K562 (cell line): ENCODE measurements around the gene GBP7. TPM values are rescaled to one million over a fixed set of nuclear protein-coding genes. Genes with fewer than 3 reads are reported as not detected.
A peak's percentile ranks its signal among the peaks of the same experiment; 100 is the strongest.

Experiments
- ATAC-seq: fragments of 200-7000 bp; cut with Tn5 transposase; 3 replicates; pipeline ENCODE4 v1.9.1; 2020; ENCODE audit warnings: moderate library complexity
- BruUV-seq: library from RNA; stranded (reverse); fragments of 400-500 nt; replicated peaks from 2 replicates; lab custom pipeline; 2021; lab: Mats Ljungman, UMichigan
- CTCF ChIA-PET: fragments of 300-600 bp; formaldehyde crosslinking; extraction: SDS; loops from one replicate; lab custom pipeline; 2021; ENCODE audit warnings: low intra/inter-chr PET ratio; lab: Yijun Ruan, JAX
- POLR2A ChIA-PET: fragments of 300-600, 350-650 bp; sonication (Branson Sonifier 250); formaldehyde crosslinking; extraction: SDS; loops from one replicate; lab custom pipeline; 2021; ENCODE audit warnings: antibody characterized with exemption, inconsistent platforms; lab: Yijun Ruan, JAX
- DNase-seq, 4 experiments: peaks; one replicate each; pipeline versions ENCODE4 v3.0.0 to v3.0.0-alpha.2; 2011 to 2018; ENCODE audit warnings: low spot score in 3 of 4, mixed read lengths in 3 of 4; ENCODE audit errors: extremely low read depth in 1 of 4
- FAIRE-seq: peaks from 2 replicates; lab custom pipeline; 2011; peaks lifted over from hg19 to GRCh38; lab: Jason Lieb, UNC
- H2AFZ ChIP-seq: 2 replicates; pipeline ENCODE4 v1.6.0; 2011; ENCODE audit warnings: low read depth, low read length, control low read depth, inconsistent platforms
- H3K27ac ChIP-seq: fragments of 200-600 bp; 3 replicates; pipeline ENCODE4 v1.8.0; 2011; ENCODE audit warnings: low read depth, mild to moderate bottlenecking, control low read depth, inconsistent platforms, low read length, moderate library complexity, mixed read lengths; ENCODE audit errors: extremely low read depth
- H3K27me3 ChIP-seq, 2 experiments: fragments of 300-600 bp in 1 of 2; 2 replicates in 1 of 2; 3 replicates in 1 of 2; pipeline versions ENCODE4 v1.6.0 to v1.8.0; 2011; ENCODE audit warnings: inconsistent platforms in 2 of 2, low read length in 2 of 2, mild to moderate bottlenecking in 1 of 2, mixed read lengths in 1 of 2, moderate library complexity in 1 of 2; ENCODE audit not compliant: control insufficient read depth in 2 of 2, insufficient read depth in 2 of 2
- H3K36me3 ChIP-seq: fragments of 300-600 bp; 3 replicates; pipeline ENCODE4 v1.8.0; 2011; ENCODE audit warnings: mild to moderate bottlenecking, low read length, inconsistent platforms; ENCODE audit not compliant: control insufficient read depth, insufficient read depth
- H3K4me1 ChIP-seq, 2 experiments: fragments of 200-600 bp in 1 of 2; replicated peaks in 1 of 2; 2 replicates in 1 of 2; 3 replicates in 1 of 2; pipeline versions ENCODE4 v1.5.1 to v1.8.0; 2011; ENCODE audit warnings: inconsistent platforms in 2 of 2, low read length in 2 of 2, mild to moderate bottlenecking in 1 of 2, mixed read lengths in 1 of 2, moderate library complexity in 1 of 2; ENCODE audit not compliant: control insufficient read depth in 2 of 2, insufficient read depth in 2 of 2
- H3K4me2 ChIP-seq: 2 replicates; pipeline ENCODE4 v1.6.1; 2011; ENCODE audit warnings: low read length, control low read depth, inconsistent platforms, mixed read lengths; ENCODE audit not compliant: insufficient read depth
- H3K4me3 ChIP-seq: fragments of 200-600 bp; sonication (generic), shearing (Covaris generic); 2 replicates; pipeline ENCODE4 v1.5.1; 2016; ENCODE audit warnings: control low read depth, inconsistent platforms
- H3K79me2 ChIP-seq: fragments of 200-600 bp; 3 replicates; pipeline ENCODE4 v1.8.0; 2011; ENCODE audit warnings: low read length, inconsistent platforms; ENCODE audit not compliant: control insufficient read depth, insufficient read depth
- H3K9ac ChIP-seq, 2 experiments: 2 replicates each; pipeline versions ENCODE4 v1.6.0 to v1.6.1; 2011; ENCODE audit warnings: low read depth in 2 of 2, low read length in 2 of 2, control low read depth in 1 of 2, inconsistent platforms in 1 of 2, mild to moderate bottlenecking in 1 of 2, mixed read lengths in 1 of 2; ENCODE audit not compliant: insufficient read depth in 1 of 2
- H3K9me1 ChIP-seq: one replicate; pipeline ENCODE4 v1.6.0; 2011; ENCODE audit warnings: inconsistent platforms, mild to moderate bottlenecking, low read length, moderate library complexity; ENCODE audit not compliant: control insufficient read depth, insufficient read depth
- H3K9me3 ChIP-seq: replicated peaks from 2 replicates; pipeline ENCODE4 v1.5.1; 2011; ENCODE audit warnings: low read depth, low read length, inconsistent platforms; ENCODE audit not compliant: control insufficient read depth, insufficient read depth
- H4K20me1 ChIP-seq: replicated peaks from 2 replicates; pipeline ENCODE4 v1.6.1; 2011; ENCODE audit warnings: low read length, inconsistent platforms, mixed read lengths; ENCODE audit not compliant: control insufficient read depth, insufficient read depth
- CHD2 ChIP-seq: IDR thresholded peaks from 2 replicates; pipeline ENCODE4 v1.6.1; 2011; ENCODE audit warnings: low read depth, low read length
- CXXC5 ChIP-seq: fragments of 250-450 bp; sonication (Bioruptor Pico); IDR thresholded peaks from 2 replicates; pipeline ENCODE4 v1.8.0; 2022; ENCODE audit warnings: inconsistent platforms, mild to moderate bottlenecking, moderate library complexity
- FOXJ2 ChIP-seq: fragments of 200-800 bp; sonication (Bioruptor generic); IDR thresholded peaks from 2 replicates; pipeline ENCODE4 v1.6.1; 2016; ENCODE audit warnings: missing genetic modification characterization, missing compliant biosample characterization
- FOXK2 ChIP-seq, 2 experiments: fragments of 450-650 bp; IDR thresholded peaks in 1 of 2; conservative IDR thresholded peaks in 1 of 2; 2 replicates each; pipeline ENCODE4 v1.6.1; 2016; ENCODE audit warnings: low read depth in 2 of 2, mild to moderate bottlenecking in 1 of 2
- KAT7 ChIP-seq: sonication (generic); formaldehyde crosslinking; IDR thresholded peaks from 2 replicates; pipeline ENCODE4 v1.8.0; 2022; ENCODE audit warnings: missing genetic modification reagents, mild to moderate bottlenecking, borderline replicate concordance
- MCM3 ChIP-seq: fragments of 450-650 bp; IDR thresholded peaks from 2 replicates; pipeline ENCODE4 v1.6.1; 2016
- NBN ChIP-seq: fragments of 450-650 bp; IDR thresholded peaks from 2 replicates; pipeline ENCODE4 v1.6.1; 2016; ENCODE audit warnings: low read depth, mild to moderate bottlenecking
- NCOR1 ChIP-seq: fragments of 450-650 bp; IDR thresholded peaks from 2 replicates; pipeline ENCODE4 v1.6.1; 2016; ENCODE audit warnings: mild to moderate bottlenecking, moderate library complexity
- NFIX ChIP-seq: fragments of 250-450 bp; sonication (Bioruptor Pico); IDR thresholded peaks from 2 replicates; pipeline ENCODE4 v1.4.0; 2020; ENCODE audit warnings: low read depth, mild to moderate bottlenecking, moderate library complexity
- NR0B1 ChIP-seq: fragments of 450-650 bp; IDR thresholded peaks from one replicate; pipeline ENCODE4 v1.6.1; 2018; ENCODE audit warnings: mild to moderate bottlenecking, moderate library complexity; ENCODE audit not compliant: partially characterized antibody
- POLR2A ChIP-seq: fragments of 450-650 bp; conservative IDR thresholded peaks from 2 replicates; pipeline ENCODE4 v1.6.1; 2016
- RBM25 ChIP-seq: fragments of 200-400 bp; formaldehyde crosslinking; IDR thresholded peaks from 2 replicates; pipeline ENCODE4 v1.6.1; 2018; ENCODE audit warnings: low read length, low read depth, moderate library complexity; ENCODE audit not compliant: severe bottlenecking
- SMARCC2 ChIP-seq: fragments of 450-650 bp; IDR thresholded peaks from 2 replicates; pipeline ENCODE4 v1.6.1; 2017; ENCODE audit warnings: antibody characterized with exemption, moderate library complexity, mild to moderate bottlenecking, low read depth
- TCF3 ChIP-seq: sonication (generic); formaldehyde crosslinking; IDR thresholded peaks from 2 replicates; pipeline ENCODE4 v1.4.0; 2020; ENCODE audit warnings: mild to moderate bottlenecking, missing genetic modification reagents
- TEAD4 ChIP-seq, 2 experiments: sonication (generic) in 1 of 2; formaldehyde crosslinking in 1 of 2; IDR thresholded peaks; 2 replicates each; pipeline versions ENCODE4 v1.6.1 to v1.8.0; 2012 to 2022; ENCODE audit warnings: borderline replicate concordance in 1 of 2, inconsistent platforms in 1 of 2, low read length in 1 of 2, mild to moderate bottlenecking in 1 of 2, missing genetic modification reagents in 1 of 2
- ZFP30 ChIP-seq: fragments of 250-450 bp; sonication (Bioruptor Pico); IDR thresholded peaks from 2 replicates; pipeline ENCODE4 v1.8.0; 2022; ENCODE audit warnings: moderate library complexity, mild to moderate bottlenecking, inconsistent platforms, borderline replicate concordance
- ZNF444 ChIP-seq: fragments of 250-450 bp; sonication (Bioruptor Pico); IDR thresholded peaks from 2 replicates; pipeline ENCODE4 v1.4.0; 2020; ENCODE audit warnings: mild to moderate bottlenecking, moderate library complexity
- ZNF764 ChIP-seq: fragments of 250-450 bp; sonication (Bioruptor Pico); IDR thresholded peaks from 2 replicates; pipeline ENCODE4 v1.4.0; 2020; ENCODE audit warnings: low read depth, mild to moderate bottlenecking, moderate library complexity
- WGBS: fragments of 100-300 bp; shearing (Covaris generic); methylation state at CpG from one replicate; pipeline ENCODE4 v1.1.6; 2016; ENCODE audit warnings: low coverage, mixed read lengths; ENCODE audit not compliant: insufficient coverage; ENCODE audit errors: missing lambda C conversion rate; 5-methylcytosine and 5-hydroxymethylcytosine counted together
- in situ Hi-C: fragments of 300-500 bp; cut with MboI; formaldehyde crosslinking; loops from 4 replicates; pipeline ENCODE4 v1.15.0; 2018; ENCODE audit warnings: inconsistent platforms, mixed read lengths
- intact Hi-C: fragments of 100-400 bp; cut with micrococcal nuclease; formaldehyde crosslinking; loops from 2 replicates; pipeline ENCODE4 v1.14.2; 2022
- polyA plus RNA-seq, 8 experiments: library from polyadenylated mRNA; depleted of rRNA in 4 of 8; stranded (reverse) in 5 of 8; unstranded in 3 of 8; fragments of >200 nt; fragmentation: Nextera tagmentation in 2 of 8; fragmentation: Illumina TruSeq in 1 of 8; extraction: Ambion mirVana in 2 of 8; extraction: Trizol in 1 of 8; gene quantifications; 2 replicates each; pipeline versions ENCODE4 v1.2.1 to v1.2.3, GENCODE V29; 2011 to 2014; ENCODE audit warnings: inconsistent platforms in 1 of 8, missing spikeins in 1 of 8
- total RNA-seq, 7 experiments: library from RNA; depleted of rRNA in 6 of 7; stranded (reverse); fragments of >200 nt in 6 of 7; fragmentation: Illumina TruSeq in 2 of 7; extraction: Trizol in 2 of 7; gene quantifications; 2 replicates each; pipeline versions ENCODE4 v1.2.1 to v1.2.3, GENCODE V29; 2011 to 2021; ENCODE audit warnings: low replicate concordance in 1 of 7
- TF ChIP-seq, protein P1 (sequence below): fragments of 250-450 bp; sonication (Bioruptor Pico); IDR thresholded peaks from 2 replicates; pipeline ENCODE4 v1.8.0; 2021; ENCODE audit warnings: borderline replicate concordance, mild to moderate bottlenecking, moderate library complexity; ENCODE audit not compliant: poor library complexity, severe bottlenecking
- TF ChIP-seq, protein P2 (sequence below): fragments of 250-450 bp; sonication (Bioruptor Pico); IDR thresholded peaks from 2 replicates; pipeline ENCODE4 v1.5.0; 2021

Gene GBP7
- total and polyA plus RNA-seq, 9 of the 15 experiments (the other 6 are each of a cell fraction or from before 2014, with no cell fraction given), result 0.03 TPM; not detected in 8

DNA sequence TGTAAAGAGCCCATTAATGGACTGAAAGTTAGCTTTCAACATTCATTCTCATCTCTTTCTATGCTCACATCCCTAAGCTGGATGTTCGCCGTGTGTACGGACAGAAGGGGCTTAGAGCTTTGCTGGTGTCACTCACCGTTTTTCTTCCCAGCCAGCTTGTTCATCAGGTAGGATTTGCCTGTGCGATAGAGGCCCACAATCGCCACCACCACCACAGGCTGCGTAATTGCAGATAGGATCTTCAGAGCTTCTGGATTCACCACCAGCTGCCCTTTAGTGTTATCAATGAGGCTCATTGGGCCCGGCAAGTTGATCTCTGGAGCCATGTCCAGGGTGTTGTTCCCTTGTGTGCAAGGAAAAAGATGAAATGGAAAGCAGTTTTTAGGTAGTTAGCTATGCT lies 54.2 kb downstream of the GBP7 start (continued):
- TF ChIP-seq, protein P1, sequence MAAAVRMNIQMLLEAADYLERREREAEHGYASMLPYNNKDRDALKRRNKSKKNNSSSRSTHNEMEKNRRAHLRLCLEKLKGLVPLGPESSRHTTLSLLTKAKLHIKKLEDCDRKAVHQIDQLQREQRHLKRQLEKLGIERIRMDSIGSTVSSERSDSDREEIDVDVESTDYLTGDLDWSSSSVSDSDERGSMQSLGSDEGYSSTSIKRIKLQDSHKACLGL (CRISPR knock-in tag), result no peak
- TF ChIP-seq CXXC5 (CRISPR knock-in tag) (peak; percentile 72), ZNF764 (no peak), TEAD4 (IDR thresholded peaks at IDR 0.05; ENCODE audit: low read length) (peak; percentile 82), TEAD4 (CRISPR knock-in tag; IDR thresholded peaks at IDR 0.05; ENCODE audit: borderline replicate concordance) (no peak), FOXJ2 (tag) (no peak), NCOR1 (peak; percentile 43; the same call in 1 of the 2 replicates), TCF3 (CRISPR knock-in tag) (peak; percentile 45; the same call in 1 of the 2 replicates)

- H3K27ac ChIP-seq, result no peak overlapping the region
- H3K4me1 ChIP-seq, result no peaks in the 10 kb centered on the region
- WGBS, result 0% methylated on average over 2 of the region's 2 CpGs
- intact Hi-C loops (no loop called here), in situ Hi-C loops (loop anchor here (25.0 kb wide), 1 partner anchor 873 kb away; the partner anchor contains the start of gene ZNF326)
- CTCF ChIA-PET, result no interaction called here
- BruUV-seq, result no TSS peak
- ATAC-seq (no peak), FAIRE-seq (no peak), DNase-seq (no peak)
- no peak overlapping the region for H3K4me3 ChIP-seq
- POLR2A ChIA-PET, result no interaction called here
- TF ChIP-seq, protein P2, sequence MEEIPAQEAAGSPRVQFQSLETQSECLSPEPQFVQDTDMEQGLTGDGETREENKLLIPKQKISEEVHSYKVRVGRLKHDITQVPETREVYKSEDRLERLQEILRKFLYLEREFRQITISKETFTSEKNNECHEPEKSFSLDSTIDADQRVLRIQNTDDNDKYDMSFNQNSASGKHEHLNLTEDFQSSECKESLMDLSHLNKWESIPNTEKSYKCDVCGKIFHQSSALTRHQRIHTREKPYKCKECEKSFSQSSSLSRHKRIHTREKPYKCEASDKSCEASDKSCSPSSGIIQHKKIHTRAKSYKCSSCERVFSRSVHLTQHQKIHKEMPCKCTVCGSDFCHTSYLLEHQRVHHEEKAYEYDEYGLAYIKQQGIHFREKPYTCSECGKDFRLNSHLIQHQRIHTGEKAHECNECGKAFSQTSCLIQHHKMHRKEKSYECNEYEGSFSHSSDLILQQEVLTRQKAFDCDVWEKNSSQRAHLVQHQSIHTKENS (CRISPR knock-in tag), result no peak
- TF ChIP-seq RBM25 (no peak), POLR2A (no peak), MCM3 (no peak), NBN (no peak), ZNF444 (no peak), NR0B1 (no peak), NFIX (CRISPR knock-in tag) (no peak), CHD2 (no peak), SMARCC2 (no peak), FOXK2 (conservative IDR thresholded peaks at IDR 0.05 in 1 of 2, IDR thresholded peaks at IDR 0.05 in 1 of 2; ENCODE audit: low read depth in 2 of 2) (no peak), ZFP30 (CRISPR knock-in tag) (no peak), KAT7 (CRISPR knock-in tag) (no peak)
- H3K9me3 ChIP-seq, result no peaks in the 10 kb centered on the region
- H3K79me2 ChIP-seq, result no peaks in the 10 kb centered on the region
- no peaks in the 10 kb centered on the region for H4K20me1 ChIP-seq
- H3K27me3 ChIP-seq, result no peaks in the 10 kb centered on the region
- no peak overlapping the region for H3K4me2 ChIP-seq
- H3K9me1 ChIP-seq, result no peaks in the 10 kb centered on the region
- H2AFZ ChIP-seq, result no peak overlapping the region
- no peak overlapping the region for H3K9ac ChIP-seq
- H3K36me3 ChIP-seq, result no peaks in the 10 kb centered on the region
These were observed 61.1 kb downstream of the GBP7 start for GRCh38 chr1:89114662-89115061.
